NCI-H187 treated with DMSO at 0.1 percent for 48 hours (cell line): Measurements from ENCODE around the gene SND1.
"Not testable (repeated sequence)": the region's sequence is repeated elsewhere in the genome, so short reads cannot be mapped to it uniquely, and the experiment has no call there.

Experiments
- DNase-seq: peaks from one replicate; lab custom pipeline; 2025; lab: John Stamatoyannopoulos, UW

Gene SND1

GRCh38 chr7:127891144-127891543, 239.2 kb downstream of the SND1 start:
- no peak for DNase-seq

- DNase-seq, result no peak
Measured at GRCh38 chr7:127891854-127892438, 240.0 kb downstream of the SND1 start.

GRCh38 chr7:127892488-127893314, 240.7 kb downstream of the SND1 start:
- DNase-seq, result no peak

GRCh38 chr7:127893547-127893946, 241.6 kb downstream of the SND1 start:
- no peak for DNase-seq

- DNase-seq, result no peak
Measured at GRCh38 chr7:127894588-127894987, 242.6 kb downstream of the SND1 start.

GRCh38 chr7:127895360-127895759, 243.4 kb downstream of the SND1 start:
- DNase-seq, result no peak

- DNase-seq, result no peak
Measured at GRCh38 chr7:127895814-127896280, 243.9 kb downstream of the SND1 start.

GRCh38 chr7:127896659-127897058, 244.7 kb downstream of the SND1 start:
- DNase-seq, result no peak

GRCh38 chr7:127897704-127898454, 245.9 kb downstream of the SND1 start:
- DNase-seq, result no peak

GRCh38 chr7:127899411-127899810, 247.4 kb downstream of the SND1 start:
- DNase-seq, result no peak

GRCh38 chr7:127900141-127900540, 248.1 kb downstream of the SND1 start:
- DNase-seq, result no peak

GRCh38 chr7:127900732-127901685, 249.0 kb downstream of the SND1 start:
- DNase-seq, result no peak

GRCh38 chr7:127901895-127902703, 250.1 kb downstream of the SND1 start:
- DNase-seq, result no peak

- DNase-seq, result not testable (repeated sequence)
Measured at GRCh38 chr7:127902753-127903152, 250.8 kb downstream of the SND1 start.

- no peak for DNase-seq
Measured at GRCh38 chr7:127903892-127904669, 252.1 kb downstream of the SND1 start.

- DNase-seq, result no peak
Measured at GRCh38 chr7:127904670-127904985, 252.6 kb downstream of the SND1 start.

- DNase-seq, result no peak
Measured at GRCh38 chr7:127905021-127905420, 253.0 kb downstream of the SND1 start.

- DNase-seq, result no peak
Measured at GRCh38 chr7:127905491-127906330, 253.7 kb downstream of the SND1 start.
